Prostate gland (tissue), 2 donors: ENCODE results near the gene CAMK1. TPM values are rescaled to one million over a fixed set of nuclear protein-coding genes. Genes with fewer than 3 reads are reported as not detected.

Experiments
- DNase-seq: peaks from one replicate; pipeline ENCODE4 v3.0.0-alpha.2; 2019; ENCODE audit warnings: low spot score
- H3K27ac ChIP-seq, 2 donors: fragments of 200-600 bp; sonication (generic); 2 replicates each; pipeline ENCODE4 v1.5.1; 2017 to 2019
- H3K27me3 ChIP-seq: fragments of 200-600 bp; sonication (generic); replicated peaks from 2 replicates; pipeline ENCODE4 v1.5.1; 2019; ENCODE audit not compliant: insufficient read depth
- H3K36me3 ChIP-seq, 2 donors: fragments of 200-600 bp; sonication (generic); 1 replicate in 1 of 2; 2 replicates in 1 of 2; pipeline versions ENCODE4 v1.5.1 to v1.8.1; 2017 to 2019
- H3K4me1 ChIP-seq: fragments of 200-600 bp; sonication (generic); replicated peaks from 2 replicates; pipeline ENCODE4 v1.5.1; 2019
- H3K4me3 ChIP-seq, 2 donors: fragments of 200-600 bp; sonication (generic); 2 replicates each; pipeline ENCODE4 v1.5.1; 2017 to 2019
- H3K9me3 ChIP-seq: fragments of 200-600 bp; sonication (generic); 2 replicates; pipeline ENCODE4 v1.5.1; 2017
- CTCF ChIP-seq, 4 experiments: fragments of 200-600 bp in 2 of 4; fragments of 450-650 bp in 2 of 4; sonication (generic) in 2 of 4; IDR thresholded peaks; 1 replicate in 3 of 4; 2 replicates in 1 of 4; pipeline ENCODE4 v1.5.1; 2016 to 2019; ENCODE audit warnings: antibody characterized with exemption in 4 of 4, mild to moderate bottlenecking in 2 of 4, moderate library complexity in 2 of 4
- POLR2A ChIP-seq: fragments of 450-650 bp; IDR thresholded peaks from one replicate; pipeline ENCODE4 v1.6.1; 2016; ENCODE audit warnings: antibody characterized with exemption, mild to moderate bottlenecking
- POLR2AphosphoS5 ChIP-seq: sonication (generic); formaldehyde crosslinking; IDR thresholded peaks from one replicate; pipeline ENCODE4 v1.6.1; 2017; ENCODE audit warnings: antibody characterized with exemption
- WGBS: methylation state at CpG from one replicate; pipeline ENCODE4 v1.1.5; 2018; 5-methylcytosine and 5-hydroxymethylcytosine counted together
- intact Hi-C: fragments of 100-400 bp; cut with DNase I; formaldehyde crosslinking; loops from one replicate; pipeline ENCODE4 v1.14.2; 2022
- total RNA-seq, 2 donors: library from RNA; depleted of rRNA; stranded (reverse); fragments of >200 nt; gene quantifications; one replicate each; pipeline ENCODE4 v1.1.0, GENCODE V29; 2016

Gene CAMK1
- total RNA-seq, 2 donors from 2014 or later, result 74.4 to 167 TPM

- H3K27me3 ChIP-seq, result no peaks in the 10 kb centered on the region
- DNase-seq, result no peak
- no peak overlapping the region for H3K4me3 ChIP-seq
- no peaks in the 10 kb centered on the region for H3K4me1 ChIP-seq
- no peaks in the 10 kb centered on the region for H3K9me3 ChIP-seq
- intact Hi-C loops, result no loop called here
- H3K36me3 ChIP-seq, result no peaks in the 10 kb centered on the region
- no peak overlapping the region for H3K27ac ChIP-seq
- TF ChIP-seq CTCF (IDR thresholded peaks at IDR 0.05) (peak in 1 of 4 experiments; percentile 6), POLR2AphosphoS5 (no peak)
- WGBS, result 12% methylated on average over 11 of the region's 11 CpGs
Measured at GRCh38 chr3:9727041-9727595, 42.6 kb downstream of the CAMK1 start.

- H3K36me3 ChIP-seq, result no peaks in the 10 kb centered on the region
- H3K4me3 ChIP-seq, result no peak overlapping the region
- WGBS, result 87% methylated on average over 4 of the region's 4 CpGs
- no peaks in the 10 kb centered on the region for H3K9me3 ChIP-seq
- no peaks in the 10 kb centered on the region for H3K4me1 ChIP-seq
- no peak overlapping the region for H3K27ac ChIP-seq
- no peaks in the 10 kb centered on the region for H3K27me3 ChIP-seq
- TF ChIP-seq POLR2A (no peak), POLR2AphosphoS5 (no peak), CTCF (IDR thresholded peaks at IDR 0.05) (no peak)
- DNase-seq, result no peak
- intact Hi-C loops, result no loop called here
Measured at GRCh38 chr3:9725775-9726515, 43.8 kb downstream of the CAMK1 start.

GRCh38 chr3:9721700-9722060 is 48.1 kb downstream of the CAMK1 start:
- no peak for DNase-seq
- Histone ChIP-seq H3K4me3 (no peak overlapping the region), H3K36me3 (no peaks in the 10 kb centered on the region), H3K27ac (no peak overlapping the region), H3K9me3 (no peaks in the 10 kb centered on the region), H3K4me1 (no peaks in the 10 kb centered on the region), H3K27me3 (no peaks in the 10 kb centered on the region)
- TF ChIP-seq POLR2A (no peak), POLR2AphosphoS5 (no peak), CTCF (IDR thresholded peaks at IDR 0.05) (no peak)
- WGBS, result 55% methylated on average over 2 of the region's 2 CpGs
- intact Hi-C loops, result no loop called here

GRCh38 chr3:9721015-9721699 is 48.6 kb downstream of the CAMK1 start:
- intact Hi-C loops, result no loop called here
- H3K27me3 ChIP-seq, result no peaks in the 10 kb centered on the region
- H3K27ac ChIP-seq, result no peak overlapping the region
- no peaks in the 10 kb centered on the region for H3K4me1 ChIP-seq
- no peaks in the 10 kb centered on the region for H3K36me3 ChIP-seq
- no peak for DNase-seq
- TF ChIP-seq POLR2A (no peak), CTCF (IDR thresholded peaks at IDR 0.05) (no peak), POLR2AphosphoS5 (no peak)
- no peak overlapping the region for H3K4me3 ChIP-seq
- WGBS, result 26% methylated on average over 7 of the region's 7 CpGs
- no peaks in the 10 kb centered on the region for H3K9me3 ChIP-seq
